ENCODE results near the gene USP22.
A peak's percentile ranks its signal among the peaks of the same experiment; 100 is the strongest.
"Not testable (repeated sequence)": the region's sequence is repeated elsewhere in the genome, so short reads cannot be mapped to it uniquely, and the experiment has no call there.

USP22 gene

GRCh38 chr17:21042458-21043295, at the start of gene USP22:
TSS of gene USP22 (minus strand) at chr17:21043011. CDS start at chr17:21042835, 176 bp downstream.
- DNase-seq: peak in 35 of 51 donors; percentile 63 to 100 (median 95)

GRCh38 chr17:21090902-21091618, 48.2 kb upstream of the USP22 start:
- DNase-seq: peak in 3 of 51 donors; percentile 1 to 24 (median 7)

DNA sequence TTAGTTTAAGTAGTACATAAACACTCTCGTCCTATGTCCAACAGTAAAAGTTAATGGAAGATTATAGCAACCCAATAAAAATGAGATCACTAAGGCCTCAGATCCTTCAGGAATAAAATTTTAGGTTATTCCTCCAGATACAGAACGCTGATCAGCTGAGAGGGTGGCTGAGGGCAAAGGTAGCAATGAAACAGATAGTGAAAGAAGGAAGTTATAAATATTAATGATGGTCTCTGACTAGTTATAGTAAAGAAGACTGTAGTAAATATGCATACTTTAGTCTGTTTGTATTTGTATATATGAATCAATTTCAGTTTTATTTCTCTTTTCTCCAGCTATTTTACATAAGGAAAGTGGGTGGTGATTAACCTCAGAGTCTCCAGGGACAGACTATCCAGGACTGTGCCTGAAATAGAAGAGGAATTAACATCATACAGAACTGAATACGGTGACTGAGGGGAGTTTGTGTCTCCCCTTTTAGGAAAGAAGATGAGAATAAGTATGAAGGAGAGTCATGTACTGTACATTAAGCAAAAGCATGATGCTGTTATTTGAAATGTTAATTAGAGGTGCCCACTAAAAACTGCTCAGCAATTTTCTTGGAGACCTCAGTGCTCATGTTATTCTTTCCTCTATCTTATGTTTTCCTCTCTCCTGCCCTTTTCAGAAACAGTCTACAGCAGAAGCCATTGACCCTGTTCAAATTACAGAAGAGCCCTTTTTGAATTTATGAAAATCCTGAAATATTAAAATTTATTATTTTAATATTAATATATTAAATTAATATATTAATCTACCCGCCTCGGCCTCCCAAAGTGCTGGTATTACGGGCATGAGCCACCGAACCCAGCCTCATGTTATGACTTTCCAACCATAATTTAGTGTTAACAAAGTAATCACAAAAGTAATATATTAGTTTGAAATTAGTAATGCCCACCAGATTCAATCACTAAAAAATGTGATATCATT, 47.4 kb upstream of the USP22 start:
- no peak for DNase-seq

- DNase-seq: no peak
These were observed 46.3 kb upstream of the USP22 start for GRCh38 chr17:21089145-21089544.

DNA sequence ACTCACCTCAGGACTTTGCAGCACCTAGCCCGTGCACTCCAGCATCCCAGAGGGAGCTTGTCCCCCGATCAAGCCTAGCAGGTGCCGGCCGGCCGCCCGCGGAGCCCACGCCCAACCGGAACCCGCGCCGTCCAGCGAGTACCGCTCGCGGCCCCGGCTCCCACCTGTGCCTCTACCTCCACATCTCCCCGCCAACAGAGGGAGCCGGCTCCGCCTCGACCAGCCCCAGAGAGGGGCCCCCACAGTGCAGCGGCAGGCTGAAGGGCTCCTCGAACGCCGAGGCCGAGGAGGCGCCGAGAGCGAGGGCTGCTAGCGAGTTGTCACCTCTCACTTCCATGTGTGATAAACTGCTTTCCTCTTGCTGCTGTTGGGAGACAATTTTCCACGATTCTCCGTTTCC, 42.9 kb upstream of the USP22 start:
- DNase-seq: no peak

DNA sequence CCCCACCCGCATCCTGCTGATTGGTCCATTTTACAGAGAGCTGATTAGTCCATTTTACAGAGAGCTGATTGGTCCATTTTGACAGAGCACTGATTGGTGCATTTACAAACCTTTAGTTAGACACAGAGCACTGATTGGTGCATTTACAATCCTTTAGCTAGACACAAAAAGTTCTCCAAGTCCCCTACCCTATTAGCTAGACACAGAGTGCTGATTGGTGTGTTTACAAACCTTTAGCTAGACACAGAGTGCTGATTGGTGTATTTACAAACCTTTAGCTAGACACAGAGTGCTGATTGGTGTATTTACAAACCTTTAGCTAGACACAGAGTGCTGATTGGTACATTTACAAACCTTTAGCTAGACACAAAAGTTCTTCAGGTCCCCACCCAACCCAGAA, 42.5 kb upstream of the USP22 start:
- not testable (repeated sequence) for DNase-seq

DNA sequence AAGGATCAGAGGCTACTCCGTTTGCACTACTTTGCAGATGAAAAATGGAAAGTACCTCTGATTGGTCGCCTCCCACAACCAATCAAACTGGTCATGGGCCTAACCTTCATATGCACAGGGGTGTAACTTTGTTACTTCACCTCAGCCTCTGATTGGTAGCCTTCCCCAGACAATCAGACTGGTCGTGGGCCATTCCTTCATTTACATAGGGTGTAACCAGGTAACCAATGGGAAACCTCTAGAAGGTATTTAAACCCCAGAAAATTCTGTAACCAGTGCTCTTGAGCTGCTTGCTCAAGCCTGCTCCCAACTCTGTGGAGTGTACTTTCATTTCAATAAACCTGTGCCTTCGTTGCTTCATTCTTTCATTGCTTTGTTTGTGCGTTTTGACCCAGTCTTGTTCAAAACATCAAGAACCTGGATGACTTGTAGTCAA, 39.2 kb upstream of the USP22 start:
- DNase-seq: no peak

- peak in 3 of 51 donors; percentile 4 to 10 (median 6) for DNase-seq
These were observed 36.4 kb upstream of the USP22 start for GRCh38 chr17:21079196-21079595.

GRCh38 chr17:21078016-21078780, 35.4 kb upstream of the USP22 start:
- peak in 2 of 51 donors; percentile 6 to 17 for DNase-seq

GRCh38 chr17:21077281-21077680, 34.5 kb upstream of the USP22 start:
- no peak for DNase-seq

- DNase-seq: no peak
These were observed 33.4 kb upstream of the USP22 start for GRCh38 chr17:21076242-21076641.

DNA sequence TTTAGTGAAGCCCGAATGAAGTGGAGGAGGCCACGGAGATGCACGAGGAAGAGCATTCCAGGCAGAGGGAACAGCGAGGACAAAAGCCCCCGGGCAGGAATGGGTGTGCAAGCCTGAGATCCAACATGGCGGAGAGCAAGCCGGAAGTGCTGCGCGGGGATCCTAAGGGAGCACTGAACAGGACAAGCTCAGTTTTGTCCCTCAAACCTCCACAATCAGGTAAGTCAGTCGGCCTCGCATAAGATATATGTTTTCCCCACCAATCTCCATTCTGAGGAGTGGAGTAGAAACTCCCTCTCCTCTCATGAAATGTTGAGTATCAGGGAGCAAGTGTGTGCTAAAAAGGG, 32.9 kb upstream of the USP22 start:
- peak in 18 of 51 donors; percentile 11 to 77 (median 61) for DNase-seq

- peak in 25 of 51 donors; percentile 7 to 47 (median 36) for DNase-seq
These were observed 30.0 kb upstream of the USP22 start for GRCh38 chr17:21072745-21073197.

DNA sequence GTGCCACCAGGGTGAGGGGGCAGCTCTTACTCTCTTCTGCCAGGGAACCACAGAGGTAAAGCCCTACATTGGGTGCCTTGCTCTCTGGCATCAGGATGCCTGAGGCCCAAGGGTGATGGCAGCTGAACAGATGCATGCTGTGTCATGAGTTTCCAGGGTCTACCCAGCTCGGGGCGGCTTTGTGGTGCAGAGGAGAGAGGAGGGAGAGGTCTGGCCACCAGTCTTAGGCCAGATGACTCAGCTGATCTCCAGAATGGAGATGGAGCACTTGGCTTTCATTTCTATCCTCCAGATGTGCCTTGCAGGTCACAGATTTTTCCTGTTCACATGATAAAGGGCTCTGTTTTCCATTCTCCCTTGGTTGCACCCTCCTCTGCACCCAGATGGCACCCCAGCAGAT, 23.6 kb upstream of the USP22 start:
- DNase-seq: no peak

DNA sequence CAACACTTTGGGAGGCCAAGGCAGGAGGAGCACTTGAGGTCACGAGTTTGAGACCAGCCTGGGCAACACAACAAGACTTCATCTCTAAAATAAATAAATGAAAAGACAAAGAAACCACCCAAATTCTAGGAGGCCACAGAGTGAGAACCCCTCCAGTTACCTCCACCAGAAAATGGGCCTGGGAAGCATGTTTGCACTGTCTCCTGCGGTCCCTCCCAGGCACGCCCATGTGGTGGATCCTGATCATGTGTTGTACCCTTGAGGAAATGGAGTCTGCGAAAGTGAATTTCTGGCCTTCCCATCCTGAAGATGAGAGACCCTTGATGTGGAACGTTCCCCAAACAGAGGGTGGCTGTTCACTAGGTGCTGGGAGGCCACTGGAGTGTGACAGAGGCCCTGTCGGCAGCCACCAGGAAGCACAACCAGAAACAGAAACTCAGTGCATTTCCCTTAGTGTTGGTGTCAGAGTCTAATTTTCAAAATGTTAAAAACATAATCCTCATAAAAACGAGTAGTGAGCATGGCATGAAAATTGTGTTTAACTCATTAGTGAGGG, 19.2 kb upstream of the USP22 start:
- DNase-seq: no peak

GRCh38 chr17:21061158-21061835, 18.5 kb upstream of the USP22 start:
- no peak for DNase-seq

DNA sequence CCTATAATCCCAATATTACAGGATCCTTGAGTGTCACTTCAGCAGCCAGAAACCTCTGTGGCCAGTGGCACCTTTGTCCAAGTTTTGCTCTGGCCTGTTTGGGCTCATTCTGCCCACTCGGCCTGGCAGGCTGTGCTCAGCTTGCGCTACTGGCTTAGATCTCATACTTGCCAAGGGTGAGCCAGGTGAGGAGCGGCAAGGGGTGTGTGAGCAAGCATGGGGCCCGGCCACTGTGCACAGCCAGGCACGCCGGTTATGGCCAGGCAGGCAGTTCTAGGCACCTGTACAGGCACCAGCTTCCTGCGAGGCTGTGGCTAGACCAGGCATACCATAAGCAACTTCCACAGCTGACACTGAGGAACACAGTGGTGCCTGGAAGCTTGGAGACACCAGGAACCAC, 16.9 kb upstream of the USP22 start:
- DNase-seq: no peak

GRCh38 chr17:21058098-21058893, 15.5 kb upstream of the USP22 start:
- DNase-seq: no peak

DNA sequence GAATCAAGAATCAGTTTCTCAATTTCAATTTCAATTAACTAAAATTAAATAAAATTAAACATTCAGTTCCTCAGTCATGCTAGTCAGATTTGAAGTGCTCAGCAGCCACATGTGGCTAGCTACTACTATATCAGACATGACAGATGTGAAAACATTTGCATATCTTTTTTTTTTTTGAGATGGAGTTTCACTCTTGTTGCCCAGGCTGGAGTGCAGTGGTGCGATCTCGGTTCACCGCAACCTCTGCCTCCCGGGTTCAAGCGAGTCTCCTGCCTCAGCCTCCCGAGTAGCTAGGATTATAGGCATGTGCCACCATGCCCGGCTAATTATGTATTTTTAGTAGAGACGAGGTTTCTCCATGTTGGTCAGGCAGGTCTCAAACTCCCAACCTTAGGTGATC, 10.2 kb upstream of the USP22 start:
- not testable (repeated sequence) for DNase-seq

Data from hypothalamus (tissue), 51 donors.